ENCODE data around the gene TMEM17. TPM values are rescaled to one million over a fixed set of nuclear protein-coding genes. Genes with fewer than 3 reads are reported as not detected.

TMEM17 gene
- total RNA-seq, 2 experiments from 2014 or later = not detected

DNA sequence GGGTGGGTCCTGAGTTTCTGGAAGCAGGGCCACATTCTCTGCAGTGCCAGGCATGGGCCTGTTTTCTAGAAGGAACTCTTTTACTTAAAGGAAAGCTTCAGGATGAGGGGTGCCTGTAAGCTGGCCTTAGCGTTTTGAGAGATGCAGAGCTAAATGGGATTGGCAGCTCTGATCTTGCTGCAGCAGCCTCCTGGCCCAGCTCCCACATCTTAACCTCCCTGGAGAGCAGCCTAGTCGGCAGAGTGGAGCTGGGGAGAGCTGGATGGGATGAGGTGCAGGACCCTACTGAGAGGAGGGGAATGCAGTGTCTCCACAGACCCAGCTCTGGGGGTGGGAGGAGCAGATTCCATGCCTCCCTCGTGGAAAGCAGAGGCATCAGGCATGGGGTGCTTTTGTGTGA, 52.0 kb downstream of the TMEM17 start:
- no peak for DNase-seq
- H3K27ac Mint-ChIP-seq = no peak overlapping the region

GRCh38 chr2:62452701-62453454, 53.1 kb downstream of the TMEM17 start:
- intact Hi-C loops (cut with DNase I, micrococcal nuclease) = loop anchor here in 1 of 2 experiments (10.0 kb wide), 1 partner anchor 972 kb away; no protein-coding TSS in a partner anchor
- TF ChIP-seq, protein P1, sequence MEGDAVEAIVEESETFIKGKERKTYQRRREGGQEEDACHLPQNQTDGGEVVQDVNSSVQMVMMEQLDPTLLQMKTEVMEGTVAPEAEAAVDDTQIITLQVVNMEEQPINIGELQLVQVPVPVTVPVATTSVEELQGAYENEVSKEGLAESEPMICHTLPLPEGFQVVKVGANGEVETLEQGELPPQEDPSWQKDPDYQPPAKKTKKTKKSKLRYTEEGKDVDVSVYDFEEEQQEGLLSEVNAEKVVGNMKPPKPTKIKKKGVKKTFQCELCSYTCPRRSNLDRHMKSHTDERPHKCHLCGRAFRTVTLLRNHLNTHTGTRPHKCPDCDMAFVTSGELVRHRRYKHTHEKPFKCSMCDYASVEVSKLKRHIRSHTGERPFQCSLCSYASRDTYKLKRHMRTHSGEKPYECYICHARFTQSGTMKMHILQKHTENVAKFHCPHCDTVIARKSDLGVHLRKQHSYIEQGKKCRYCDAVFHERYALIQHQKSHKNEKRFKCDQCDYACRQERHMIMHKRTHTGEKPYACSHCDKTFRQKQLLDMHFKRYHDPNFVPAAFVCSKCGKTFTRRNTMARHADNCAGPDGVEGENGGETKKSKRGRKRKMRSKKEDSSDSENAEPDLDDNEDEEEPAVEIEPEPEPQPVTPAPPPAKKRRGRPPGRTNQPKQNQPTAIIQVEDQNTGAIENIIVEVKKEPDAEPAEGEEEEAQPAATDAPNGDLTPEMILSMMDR (IDR thresholded peaks at IDR 0.05) = no peak
- Histone ChIP-seq H3K4me1 (ENCODE audit: insufficient read depth, low read length) (peaks cover 10% of the 10 kb centered on the region), H3K36me3 (ENCODE audit: insufficient read depth, low read length) (no peaks in the 10 kb centered on the region), H3K27me3 (ENCODE audit: control insufficient read depth in 1 of 2, insufficient read depth in 2 of 2, low read length in 2 of 2) (peaks cover 4 to 8% of the 10 kb centered on the region in 2 experiments), H3K4me3 (ENCODE audit: low read length) (no peak overlapping the region), H3K9me3 (ENCODE audit: control insufficient read depth in 1 of 2, insufficient read depth in 1 of 2, low read length in 2 of 2) (no peaks in the 10 kb centered on the region), H3K27ac (ENCODE audit: low read depth in 1 of 2, low read length in 2 of 2) (no peak overlapping the region)
- Mint-ChIP-seq H3K9me3 (no peaks in the 10 kb centered on the region), H3K36me3 (ENCODE audit: low read depth) (no peaks in the 10 kb centered on the region), H3K4me1 (ENCODE audit: low read depth) (no peaks in the 10 kb centered on the region), H3K27me3 (peaks cover 9% of the 10 kb centered on the region), H3K27ac (no peak overlapping the region), H3K4me3 (no peak overlapping the region)
- ChIA-PET CTCF (no interaction called here), POLR2A (no interaction called here)
- ATAC-seq (ENCODE audit: poor library complexity) (no peak), DNase-seq (no peak)

More for the DNA sequence above, 52.0 kb downstream of the TMEM17 start:
- Mint-ChIP-seq H3K36me3 (ENCODE audit: low read depth) (no peaks in the 10 kb centered on the region), H3K4me1 (ENCODE audit: low read depth) (no peaks in the 10 kb centered on the region), H3K9me3 (no peaks in the 10 kb centered on the region), H3K4me3 (no peak overlapping the region), H3K27me3 (peaks cover 9% of the 10 kb centered on the region)
- Histone ChIP-seq H3K27me3 (ENCODE audit: control insufficient read depth in 1 of 2, insufficient read depth in 2 of 2, low read length in 2 of 2) (peaks cover 4 to 8% of the 10 kb centered on the region in 2 experiments), H3K36me3 (ENCODE audit: insufficient read depth, low read length) (no peaks in the 10 kb centered on the region), H3K27ac (ENCODE audit: low read depth in 1 of 2, low read length in 2 of 2) (no peak overlapping the region), H3K4me1 (ENCODE audit: insufficient read depth, low read length) (peaks cover 10% of the 10 kb centered on the region), H3K9me3 (ENCODE audit: control insufficient read depth in 1 of 2, insufficient read depth in 1 of 2, low read length in 2 of 2) (no peaks in the 10 kb centered on the region), H3K4me3 (ENCODE audit: low read length) (no peak overlapping the region)
- ATAC-seq (ENCODE audit: poor library complexity) = no peak
- CTCF ChIA-PET = no interaction called here
- POLR2A ChIA-PET = interaction anchor here (0.8 kb wide), 1 partner anchor 326 kb away, joined by 3 read pairs; no protein-coding TSS in a partner anchor
- TF ChIP-seq, protein P1 (IDR thresholded peaks at IDR 0.05) = no peak
- intact Hi-C loops (cut with DNase I, micrococcal nuclease) = loop anchor here in 1 of 2 experiments (10.0 kb wide), 1 partner anchor 971 kb away; no protein-coding TSS in a partner anchor

GRCh38 chr2:62450716-62451191, 55.2 kb downstream of the TMEM17 start:
- H3K27me3 ChIP-seq (ENCODE audit: control insufficient read depth in 1 of 2, insufficient read depth in 2 of 2, low read length in 2 of 2) = no peaks in the 10 kb centered on the region
- H3K4me3 Mint-ChIP-seq = no peak overlapping the region
- H3K27ac Mint-ChIP-seq = no peak overlapping the region
- intact Hi-C loops (cut with DNase I, micrococcal nuclease) = loop anchor here in 1 of 2 experiments (10.0 kb wide), 1 partner anchor 974 kb away; no protein-coding TSS in a partner anchor
- no peak overlapping the region for H3K4me3 ChIP-seq (ENCODE audit: low read length)
- POLR2A ChIA-PET = no interaction called here
- H3K27ac ChIP-seq (ENCODE audit: low read depth in 1 of 2, low read length in 2 of 2) = no peak overlapping the region
- H3K9me3 Mint-ChIP-seq = no peaks in the 10 kb centered on the region
- TF ChIP-seq, protein P1 (IDR thresholded peaks at IDR 0.05) = no peak
- H3K4me1 ChIP-seq (ENCODE audit: insufficient read depth, low read length) = no peaks in the 10 kb centered on the region
- H3K27me3 Mint-ChIP-seq = peaks cover 2% of the 10 kb centered on the region
- no peaks in the 10 kb centered on the region for H3K36me3 Mint-ChIP-seq (ENCODE audit: low read depth)
- ATAC-seq (ENCODE audit: poor library complexity) (no peak), DNase-seq (no peak)
- CTCF ChIA-PET = no interaction called here
- no peaks in the 10 kb centered on the region for H3K9me3 ChIP-seq (ENCODE audit: control insufficient read depth in 1 of 2, insufficient read depth in 1 of 2, low read length in 2 of 2)
- H3K36me3 ChIP-seq (ENCODE audit: insufficient read depth, low read length) = no peaks in the 10 kb centered on the region
- H3K4me1 Mint-ChIP-seq (ENCODE audit: low read depth) = no peaks in the 10 kb centered on the region

Other genes with a start within 250 kb of the TMEM17 start
- gene EHBP1, start 199.5 kb upstream of the TMEM17 start, total RNA-seq = 10 to 100 TPM; 21.4 to 22.3 TPM

Measured in CD4-positive, alpha-beta T cell (primary cell).